Measurements from ENCODE around the gene SELENOT.

DNA sequence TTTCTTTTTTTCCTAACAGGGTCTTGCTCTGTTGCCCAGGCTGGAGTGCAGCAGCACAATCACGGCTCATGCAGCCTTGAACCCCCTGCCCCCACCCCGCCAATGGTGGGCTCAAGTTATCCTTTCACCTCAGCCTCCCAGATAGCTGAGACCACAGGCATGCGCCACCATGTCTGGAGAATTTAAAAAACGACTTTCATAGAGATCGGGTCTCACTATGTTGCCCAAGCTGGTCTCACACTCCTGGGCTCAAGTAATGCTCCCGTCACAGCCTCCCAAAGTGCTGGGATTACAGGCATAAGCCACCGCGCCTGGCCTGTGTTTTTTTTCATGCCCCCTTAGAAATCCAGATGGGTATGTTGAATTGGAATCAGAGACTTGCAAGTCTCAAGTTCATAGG lies 60.3 kb downstream of the SELENOT start:
- TF ChIP-seq, protein P1, sequence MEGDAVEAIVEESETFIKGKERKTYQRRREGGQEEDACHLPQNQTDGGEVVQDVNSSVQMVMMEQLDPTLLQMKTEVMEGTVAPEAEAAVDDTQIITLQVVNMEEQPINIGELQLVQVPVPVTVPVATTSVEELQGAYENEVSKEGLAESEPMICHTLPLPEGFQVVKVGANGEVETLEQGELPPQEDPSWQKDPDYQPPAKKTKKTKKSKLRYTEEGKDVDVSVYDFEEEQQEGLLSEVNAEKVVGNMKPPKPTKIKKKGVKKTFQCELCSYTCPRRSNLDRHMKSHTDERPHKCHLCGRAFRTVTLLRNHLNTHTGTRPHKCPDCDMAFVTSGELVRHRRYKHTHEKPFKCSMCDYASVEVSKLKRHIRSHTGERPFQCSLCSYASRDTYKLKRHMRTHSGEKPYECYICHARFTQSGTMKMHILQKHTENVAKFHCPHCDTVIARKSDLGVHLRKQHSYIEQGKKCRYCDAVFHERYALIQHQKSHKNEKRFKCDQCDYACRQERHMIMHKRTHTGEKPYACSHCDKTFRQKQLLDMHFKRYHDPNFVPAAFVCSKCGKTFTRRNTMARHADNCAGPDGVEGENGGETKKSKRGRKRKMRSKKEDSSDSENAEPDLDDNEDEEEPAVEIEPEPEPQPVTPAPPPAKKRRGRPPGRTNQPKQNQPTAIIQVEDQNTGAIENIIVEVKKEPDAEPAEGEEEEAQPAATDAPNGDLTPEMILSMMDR (IDR thresholded peaks at IDR 0.05; ENCODE audit: low read length), result no peak
- TF ChIP-seq EZH2 (optimal IDR thresholded peaks at IDR 0.05; ENCODE audit: low read depth, low read length), result no peak
